Ectodermal cell (in vitro differentiated cells): Measurements from ENCODE around the gene HPCAL1.
"Not testable (repeated sequence)": the region's sequence is repeated elsewhere in the genome, so short reads cannot be mapped to it uniquely, and the experiment has no call there.

Source experiments
- H3K27ac ChIP-seq: 2 replicates; pipeline ENCODE4 v1.7.0; 2013; ENCODE audit warnings: mild to moderate bottlenecking, low read depth, low read length; ENCODE audit not compliant: insufficient read depth, poor library complexity, severe bottlenecking
- H3K27me3 ChIP-seq: 2 replicates; pipeline ENCODE4 v1.7.0; 2013; ENCODE audit warnings: mild to moderate bottlenecking, low read length; ENCODE audit not compliant: insufficient read depth, control insufficient read depth, poor library complexity, severe bottlenecking
- H3K36me3 ChIP-seq: one replicate; pipeline ENCODE4 v1.7.0; 2013; ENCODE audit warnings: low read length; ENCODE audit not compliant: control insufficient read depth, insufficient read depth
- H3K4me1 ChIP-seq: one replicate; pipeline ENCODE4 v1.7.0; 2013; ENCODE audit warnings: low read length; ENCODE audit not compliant: control insufficient read depth, insufficient read depth
- H3K4me3 ChIP-seq: 2 replicates; pipeline ENCODE4 v1.7.0; 2013; ENCODE audit warnings: low read depth, low read length, control low read depth; ENCODE audit not compliant: insufficient read depth
- H3K9me3 ChIP-seq: 2 replicates; pipeline ENCODE4 v1.7.0; 2013; ENCODE audit warnings: mild to moderate bottlenecking, low read length, moderate library complexity; ENCODE audit not compliant: control insufficient read depth
- whole genome bisulfite sequencing, 2 experiments: methylation state at CpG; one replicate each; pipeline ENCODE4 v1.1.7; 2013; ENCODE audit warnings: missing lambda C conversion rate in 2 of 2; 5-methylcytosine and 5-hydroxymethylcytosine counted together

Gene HPCAL1

GRCh38 chr2:10440736-10441135 lies 138.0 kb downstream of the HPCAL1 start:
- Histone ChIP-seq H3K9me3 (no peaks in the 10 kb centered on the region), H3K4me1 (no peaks in the 10 kb centered on the region), H3K36me3 (peaks cover 53% of the 10 kb centered on the region), H3K4me3 (no peak overlapping the region), H3K27me3 (no peaks in the 10 kb centered on the region), H3K27ac (no peak overlapping the region)
- WGBS, 2 experiments: 95 to 96% methylated on average over 6 of the region's 6 CpGs

- Histone ChIP-seq H3K9me3 (no peaks in the 10 kb centered on the region), H3K4me1 (no peaks in the 10 kb centered on the region), H3K4me3 (no peak overlapping the region), H3K27ac (no peak overlapping the region), H3K36me3 (peaks cover 53% of the 10 kb centered on the region), H3K27me3 (no peaks in the 10 kb centered on the region)
- WGBS, 2 experiments: 96% methylated on average over 8 of the region's 8 CpGs
These were observed 139.2 kb downstream of the HPCAL1 start for GRCh38 chr2:10441948-10442347.

GRCh38 chr2:10442469-10443126 lies 139.9 kb downstream of the HPCAL1 start:
- H3K4me3 ChIP-seq, H3K27me3 ChIP-seq, H3K9me3 ChIP-seq, H3K27ac ChIP-seq, H3K4me1 ChIP-seq: not testable (repeated sequence)
- H3K36me3 ChIP-seq: peaks cover 53% of the 10 kb centered on the region
- WGBS, 2 experiments: 96 to 100% methylated on average over 1 to 2 of the region's 2 CpGs

- 93 to 97% methylated on average over 5 of the region's 5 CpGs for WGBS, 2 experiments
- Histone ChIP-seq H3K4me3 (no peak overlapping the region), H3K36me3 (peaks cover 53% of the 10 kb centered on the region), H3K27me3 (no peaks in the 10 kb centered on the region), H3K4me1 (no peaks in the 10 kb centered on the region), H3K27ac (no peak overlapping the region), H3K9me3 (no peaks in the 10 kb centered on the region)
These were observed 141.8 kb downstream of the HPCAL1 start for GRCh38 chr2:10444463-10444862.

- 74 to 90% methylated on average over 5 to 6 of the region's 6 CpGs for WGBS, 2 experiments
- H3K36me3 ChIP-seq: peaks cover 32% of the 10 kb centered on the region
- no peak overlapping the region for H3K27ac ChIP-seq
- no peaks in the 10 kb centered on the region for H3K4me1 ChIP-seq
- no peaks in the 10 kb centered on the region for H3K27me3 ChIP-seq
- H3K9me3 ChIP-seq: no peaks in the 10 kb centered on the region
- H3K4me3 ChIP-seq: peak overlapping the region; percentile 82
These were observed 143.9 kb downstream of the HPCAL1 start for GRCh38 chr2:10446631-10447030.

- H3K4me3 ChIP-seq: peak overlapping the region; percentile 82
- peak overlapping the region; percentile 95 for H3K27ac ChIP-seq
- H3K4me1 ChIP-seq: no peaks in the 10 kb centered on the region
- no peaks in the 10 kb centered on the region for H3K27me3 ChIP-seq
- 2 to 5% methylated on average over 32 of the region's 32 CpGs for WGBS, 2 experiments
- peaks cover 24% of the 10 kb centered on the region for H3K36me3 ChIP-seq
- H3K9me3 ChIP-seq: no peaks in the 10 kb centered on the region
These were observed 144.7 kb downstream of the HPCAL1 start for GRCh38 chr2:10447300-10447894.

- no peaks in the 10 kb centered on the region for H3K9me3 ChIP-seq
- WGBS, 2 experiments: 0% methylated on average over 99 of the region's 99 CpGs
- no peaks in the 10 kb centered on the region for H3K4me1 ChIP-seq
- peaks cover 18% of the 10 kb centered on the region for H3K36me3 ChIP-seq
- peak within 1 kb of the TSS; percentile 95 for H3K27ac ChIP-seq
- no peaks in the 10 kb centered on the region for H3K27me3 ChIP-seq
- peak within 1 kb of the TSS; percentile 82 for H3K4me3 ChIP-seq
These were observed 145.3 kb downstream of the HPCAL1 start, which contains the start of gene ODC1 for GRCh38 chr2:10447895-10448575. Gene ODC1, minus strand, starts transcription at chr2:10448327. Its CDS starts 3,295 bp downstream, at chr2:10445032.

- Histone ChIP-seq H3K4me1 (no peaks in the 10 kb centered on the region), H3K4me3 (peak overlapping the region; percentile 59), H3K27me3 (no peaks in the 10 kb centered on the region), H3K9me3 (no peaks in the 10 kb centered on the region), H3K27ac (peak overlapping the region; percentile 92), H3K36me3 (peaks cover 10% of the 10 kb centered on the region)
- WGBS, 2 experiments: 2% methylated on average over 73 of the region's 73 CpGs
These were observed 146.1 kb downstream of the HPCAL1 start for GRCh38 chr2:10448576-10449485.

GRCh38 chr2:10449486-10449831 lies 146.8 kb downstream of the HPCAL1 start:
- Histone ChIP-seq H3K9me3 (no peaks in the 10 kb centered on the region), H3K36me3 (peaks cover 3% of the 10 kb centered on the region), H3K27ac (no peak overlapping the region), H3K27me3 (no peaks in the 10 kb centered on the region), H3K4me3 (peak overlapping the region; percentile 59), H3K4me1 (no peaks in the 10 kb centered on the region)
- WGBS, 2 experiments: 57 to 58% methylated on average over 4 to 5 of the region's 5 CpGs
